LoVo (cell line): Measurements from ENCODE around the gene SPINK4.

Experiments
- DNase-seq: peaks from one replicate; pipeline ENCODE4 v3.0.0-alpha.2; 2016; ENCODE audit warnings: low spot score

SPINK4 gene

DNA sequence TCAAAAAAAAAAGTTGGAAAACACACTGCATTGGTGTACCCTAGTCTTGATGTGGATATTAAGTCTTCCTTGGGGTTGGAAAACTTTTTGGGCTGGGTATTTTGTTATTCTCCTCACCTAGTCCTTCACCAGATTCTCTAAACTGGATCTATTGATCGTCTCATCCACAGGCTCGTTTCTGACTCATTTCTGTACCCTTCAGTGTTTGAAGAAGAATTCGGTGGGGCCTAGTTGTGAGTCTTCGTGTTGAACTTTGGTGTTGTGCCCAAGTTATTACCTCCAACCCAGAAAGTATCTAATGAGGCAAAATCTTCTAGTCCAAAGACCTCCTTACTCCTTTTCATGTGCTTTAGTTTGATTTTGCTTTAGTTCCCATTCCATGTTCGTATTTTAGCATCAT is 51.9 kb downstream of the SPINK4 start:
- no peak for DNase-seq

DNA sequence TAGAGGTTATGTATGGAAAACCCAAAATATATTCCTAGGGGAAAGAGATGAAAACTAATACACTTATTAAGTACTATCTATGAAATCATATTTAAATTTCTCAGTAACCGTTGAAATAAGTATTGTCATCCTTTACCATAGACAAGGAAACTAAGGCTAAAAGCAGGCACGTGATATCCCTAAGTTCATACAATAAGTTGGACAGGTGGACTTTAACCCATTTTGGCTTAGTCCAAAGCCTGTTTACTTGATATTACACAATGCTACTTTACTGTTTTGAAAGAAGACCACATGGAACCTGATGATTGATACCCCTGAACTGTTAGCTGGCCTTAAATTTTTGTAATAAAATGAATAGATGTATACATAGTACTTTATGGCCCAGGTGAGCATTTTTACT is 53.8 kb downstream of the SPINK4 start:
- no peak for DNase-seq

DNA sequence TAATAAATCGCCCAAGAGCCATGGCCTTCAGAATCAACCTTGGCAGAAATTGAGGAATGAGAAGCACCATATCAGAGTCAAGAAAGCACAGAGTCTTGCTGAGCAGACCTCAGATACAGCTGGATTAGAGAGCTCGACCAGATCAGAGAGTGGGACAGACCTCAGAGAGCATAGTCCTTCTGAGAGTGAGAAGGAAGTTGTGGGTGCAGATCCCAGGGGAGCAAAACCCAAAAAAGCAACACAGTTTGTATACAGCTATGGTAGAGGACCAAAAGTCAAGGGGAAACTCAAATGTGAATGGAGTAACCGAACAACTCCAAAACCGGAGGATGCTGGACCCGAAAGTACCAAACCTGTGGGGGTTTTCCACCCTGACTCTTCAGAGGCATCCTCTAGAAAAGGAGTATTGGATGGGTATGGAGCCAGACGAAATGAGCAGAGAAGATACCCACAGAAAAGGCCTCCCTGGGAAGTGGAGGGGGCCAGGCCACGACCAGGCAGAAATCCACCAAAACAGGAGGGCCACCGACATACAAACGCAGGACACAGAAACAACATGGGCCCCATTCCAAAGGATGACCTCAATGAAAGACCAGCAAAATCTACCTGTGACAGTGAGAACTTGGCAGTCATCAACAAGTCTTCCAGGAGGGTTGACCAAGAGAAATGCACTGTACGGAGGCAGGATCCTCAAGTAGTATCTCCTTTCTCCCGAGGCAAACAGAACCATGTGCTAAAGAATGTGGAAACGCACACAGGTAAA is 54.9 kb downstream of the SPINK4 start:
- no peak for DNase-seq

DNA sequence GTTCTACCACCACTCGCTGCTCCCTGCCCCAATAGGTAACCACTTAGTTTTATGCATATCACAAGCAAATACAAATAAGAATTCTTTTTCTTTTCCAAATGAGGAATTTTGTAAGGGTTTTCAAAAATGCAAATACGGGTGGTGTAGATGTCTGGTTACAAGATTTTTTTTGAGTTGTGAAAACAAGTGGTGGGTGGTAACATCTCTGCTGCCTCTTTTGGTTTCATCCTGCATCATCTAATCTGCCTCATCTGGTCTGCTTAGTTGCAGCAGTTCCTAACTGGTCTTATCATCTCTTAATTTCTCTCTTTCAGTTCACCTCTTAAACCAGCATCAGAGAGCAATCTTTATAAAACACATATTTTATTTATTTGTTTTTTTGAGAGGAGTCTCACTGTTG is 55.6 kb downstream of the SPINK4 start:
- DNase-seq = no peak

DNA sequence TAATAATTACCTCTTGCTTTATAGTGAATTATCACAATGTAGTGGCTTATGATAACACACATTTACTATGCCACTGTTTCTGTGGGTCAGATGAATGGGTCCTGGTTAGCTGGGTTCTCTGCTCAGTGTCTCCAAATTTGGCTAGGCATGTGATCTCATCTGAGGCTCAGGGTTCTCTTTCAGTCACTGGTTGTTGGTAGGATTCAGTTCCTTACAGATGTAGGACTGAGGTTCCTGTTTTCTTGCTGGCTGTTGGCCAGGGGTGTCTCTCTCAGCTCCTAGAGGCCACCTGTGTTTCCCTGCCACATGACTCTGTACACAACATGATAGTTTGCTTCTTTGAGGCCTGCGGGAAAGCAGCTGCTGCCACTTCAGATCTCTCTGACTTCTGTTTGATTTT is 57.5 kb downstream of the SPINK4 start:
- no peak for DNase-seq
